Subcutaneous abdominal adipose tissue (tissue), 5 donors: ENCODE measurements around the gene TBX15.

Experiments
- H3K27ac ChIP-seq: one replicate; pipeline ENCODE4 v1.7.0; 2013; ENCODE audit warnings: low read depth, mild to moderate bottlenecking, inconsistent platforms, low read length, moderate library complexity
- H3K27me3 ChIP-seq, 5 donors: one replicate each; pipeline ENCODE4 v1.7.0; 2013; ENCODE audit warnings: low read length in 5 of 5, inconsistent platforms in 1 of 5; ENCODE audit not compliant: control insufficient read depth in 5 of 5, insufficient read depth in 4 of 5
- H3K36me3 ChIP-seq, 5 donors: one replicate each; pipeline ENCODE4 v1.7.0; 2013; ENCODE audit warnings: low read length in 5 of 5; ENCODE audit not compliant: control insufficient read depth in 5 of 5, insufficient read depth in 5 of 5
- H3K4me1 ChIP-seq, 5 donors: one replicate each; pipeline ENCODE4 v1.7.0; 2013; ENCODE audit warnings: low read length in 5 of 5, mild to moderate bottlenecking in 3 of 5, moderate library complexity in 1 of 5; ENCODE audit not compliant: control insufficient read depth in 5 of 5, insufficient read depth in 5 of 5
- H3K4me3 ChIP-seq, 5 donors: one replicate each; pipeline ENCODE4 v1.7.0; 2013; ENCODE audit warnings: low read length in 5 of 5, low read depth in 1 of 5
- H3K9ac ChIP-seq, 5 donors: one replicate each; pipeline ENCODE4 v1.7.0; 2013; ENCODE audit warnings: low read length in 5 of 5, mild to moderate bottlenecking in 4 of 5, moderate library complexity in 3 of 5
- H3K9me3 ChIP-seq, 5 donors: one replicate each; pipeline ENCODE4 v1.7.0; 2013; ENCODE audit warnings: low read length in 5 of 5; ENCODE audit not compliant: control insufficient read depth in 5 of 5
- donor health status: healthy.
- donor health status: healthy.
- donor health status: healthy.
- donor health status: healthy.
- donor health status: healthy.

The TBX15 gene

DNA sequence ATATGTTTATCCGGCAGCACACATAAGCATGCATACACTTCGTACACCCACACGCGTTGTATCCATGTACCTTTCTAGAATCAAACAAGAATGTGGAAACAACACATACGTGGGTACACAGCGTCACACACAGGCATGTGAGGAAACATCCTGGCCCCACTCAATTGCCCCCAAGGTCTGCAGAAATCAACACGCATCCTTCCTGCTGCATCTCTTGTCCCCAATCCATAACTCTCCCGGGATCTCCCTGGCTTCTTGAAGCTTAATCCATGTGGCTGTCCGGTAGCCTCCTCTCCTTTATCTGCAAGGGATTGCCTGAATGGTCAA is 5.5 kb upstream of the TBX15 start:
- Histone ChIP-seq H3K27ac (no peak overlapping the region), H3K9ac (no peak overlapping the region), H3K4me3 (no peak overlapping the region), H3K9me3 (no peaks in the 10 kb centered on the region), H3K4me1 (peaks cover 0 to 12% (median 2%) of the 10 kb centered on the region in 5 donors), H3K36me3 (no peaks in the 10 kb centered on the region), H3K27me3 (peaks cover 0 to 48% (median 27%) of the 10 kb centered on the region in 5 donors)

DNA sequence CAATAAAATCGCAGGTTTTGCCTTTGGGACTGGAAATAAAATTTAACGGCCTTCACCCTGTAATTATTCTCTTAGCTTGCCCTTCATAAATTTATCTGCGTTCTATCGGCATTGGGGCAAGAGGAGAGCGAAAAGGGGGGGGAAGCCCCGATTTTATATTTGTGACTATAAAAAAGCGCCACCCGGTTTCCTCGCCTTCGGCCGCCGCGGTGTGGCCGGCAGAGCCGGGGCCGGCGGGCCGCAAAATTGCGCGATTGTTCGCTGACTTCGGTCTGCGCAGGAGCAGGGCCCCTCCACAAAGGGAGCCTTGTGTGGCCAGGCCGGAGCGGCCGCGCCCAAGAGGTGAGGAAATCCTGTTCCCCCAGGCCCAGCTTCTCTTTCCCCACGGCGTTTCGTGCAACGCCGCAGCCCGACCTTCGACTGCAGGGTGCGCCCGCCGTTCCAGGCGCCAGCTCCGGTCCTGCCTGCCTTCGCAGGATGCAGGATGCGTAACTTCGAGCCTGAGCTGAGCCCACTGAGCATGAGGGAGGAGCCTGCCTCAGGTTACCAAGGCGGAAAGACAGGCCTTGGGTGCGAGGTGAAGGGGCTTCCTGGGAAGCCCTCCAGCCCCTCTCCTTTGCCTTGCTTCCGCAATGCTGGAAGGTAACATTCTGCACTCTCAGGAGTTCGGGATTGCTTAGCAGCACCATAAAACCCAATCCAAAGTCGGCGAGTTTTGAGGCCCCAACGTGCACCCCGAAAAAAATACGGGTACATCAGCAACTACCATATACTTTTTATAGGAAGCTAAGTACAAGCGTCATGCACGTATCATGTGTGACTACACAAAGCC is 4.9 kb upstream of the TBX15 start:
- H3K27me3 ChIP-seq = peaks cover 0 to 48% (median 26%) of the 10 kb centered on the region in 5 donors
- H3K9me3 ChIP-seq = no peaks in the 10 kb centered on the region
- H3K4me1 ChIP-seq = peaks cover 0 to 14% (median 8%) of the 10 kb centered on the region in 5 donors
- H3K9ac ChIP-seq = no peak overlapping the region
- H3K27ac ChIP-seq = no peak overlapping the region
- H3K4me3 ChIP-seq = no peak overlapping the region
- H3K36me3 ChIP-seq = no peaks in the 10 kb centered on the region

DNA sequence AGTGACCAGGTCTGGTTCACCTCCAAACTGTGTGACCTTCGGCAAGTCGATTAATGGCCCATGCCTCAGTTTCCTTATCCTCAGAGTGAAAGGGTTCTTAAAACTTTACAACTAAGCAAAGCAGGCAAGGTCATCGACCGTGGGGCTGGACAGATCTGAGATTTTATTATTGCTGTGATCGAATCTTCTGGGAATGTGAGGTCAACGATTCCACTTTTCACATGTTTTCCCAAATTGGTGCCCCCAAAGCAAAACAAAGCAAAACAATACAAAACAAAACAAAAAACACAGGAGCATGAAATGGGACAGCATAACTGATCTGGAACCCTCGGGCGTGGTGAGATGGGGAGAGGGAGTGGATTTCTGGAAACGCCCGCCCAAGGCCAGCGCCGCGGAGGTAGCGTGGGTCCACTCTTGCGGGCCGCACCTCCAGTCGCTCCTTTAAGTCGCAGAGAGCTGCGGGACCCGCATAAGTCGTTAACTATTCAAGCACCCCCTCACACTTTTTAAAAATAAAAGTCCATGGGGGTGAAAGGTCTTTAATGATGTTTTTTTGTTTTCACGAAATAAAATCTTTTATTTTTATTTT is 4.2 kb upstream of the TBX15 start:
- peaks cover 0 to 47% (median 26%) of the 10 kb centered on the region in 5 donors for H3K27me3 ChIP-seq
- H3K4me1 ChIP-seq = peaks cover 0 to 20% (median 15%) of the 10 kb centered on the region in 5 donors
- H3K27ac ChIP-seq = no peak overlapping the region
- no peak overlapping the region for H3K9ac ChIP-seq
- H3K36me3 ChIP-seq = no peaks in the 10 kb centered on the region
- no peak overlapping the region for H3K4me3 ChIP-seq
- no peaks in the 10 kb centered on the region for H3K9me3 ChIP-seq

DNA sequence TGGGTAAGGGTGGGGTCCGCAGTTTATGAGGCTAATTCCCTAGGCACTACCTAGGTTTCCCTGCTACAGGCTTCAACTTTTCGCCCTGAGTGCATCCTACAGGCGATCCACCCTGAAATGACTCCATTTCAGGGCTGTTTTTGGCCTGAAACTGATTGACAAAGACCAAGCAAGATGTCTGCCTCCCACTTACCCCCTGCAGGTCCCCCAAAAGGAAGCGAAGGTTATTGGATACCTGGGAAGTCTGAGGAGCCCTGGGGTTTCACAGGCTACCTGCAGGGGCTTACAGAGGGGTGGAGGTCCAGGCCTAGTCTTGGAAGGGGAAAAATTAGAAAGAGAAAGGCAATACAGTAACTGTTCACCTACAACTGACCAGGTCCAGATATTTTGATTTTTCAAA is 3.3 kb upstream of the TBX15 start:
- peaks cover 0 to 29% (median 23%) of the 10 kb centered on the region in 5 donors for H3K4me1 ChIP-seq
- H3K4me3 ChIP-seq = no peak overlapping the region
- peaks cover 0 to 52% (median 26%) of the 10 kb centered on the region in 5 donors for H3K27me3 ChIP-seq
- H3K9ac ChIP-seq = no peak overlapping the region
- H3K27ac ChIP-seq = no peak overlapping the region
- H3K9me3 ChIP-seq = no peaks in the 10 kb centered on the region
- H3K36me3 ChIP-seq = no peaks in the 10 kb centered on the region

DNA sequence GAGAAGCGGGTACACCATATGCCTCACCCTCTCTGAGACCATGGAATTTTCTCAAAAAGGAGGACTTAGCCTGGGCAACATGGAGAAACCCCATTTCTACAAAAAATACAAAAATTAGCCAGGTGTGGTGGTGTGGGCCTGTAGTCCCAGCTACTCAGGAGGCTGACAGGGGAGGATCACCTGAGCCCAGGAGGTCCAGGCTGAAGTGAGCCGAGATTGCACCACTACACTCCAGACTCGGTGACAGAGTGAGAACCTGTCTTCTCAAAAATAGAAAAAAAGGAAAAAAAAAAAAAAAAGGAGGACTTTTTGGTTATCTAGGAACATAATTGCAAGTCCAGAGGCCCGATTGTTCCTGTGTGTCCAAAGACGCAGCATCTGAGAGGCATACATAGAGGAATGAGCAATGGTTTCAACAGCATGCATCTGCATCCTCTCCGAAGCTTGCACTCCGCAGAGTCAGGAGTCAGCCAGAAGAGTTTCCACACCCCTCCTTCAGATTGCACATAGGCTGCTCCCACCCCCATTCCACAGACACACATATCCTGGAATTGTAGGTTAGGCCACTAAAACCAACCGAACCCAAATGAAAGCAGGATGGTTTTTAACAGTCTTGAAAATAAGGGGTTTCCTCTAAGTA is 2.5 kb upstream of the TBX15 start:
- H3K27me3 ChIP-seq = peaks cover 0 to 50% (median 32%) of the 10 kb centered on the region in 5 donors
- peaks cover 0 to 37% (median 31%) of the 10 kb centered on the region in 5 donors for H3K4me1 ChIP-seq
- H3K27ac ChIP-seq = no peak overlapping the region
- peak overlapping the region in 1 of 5 donors; percentile 13 for H3K9ac ChIP-seq
- no peak overlapping the region for H3K4me3 ChIP-seq
- no peaks in the 10 kb centered on the region for H3K36me3 ChIP-seq
- no peaks in the 10 kb centered on the region for H3K9me3 ChIP-seq

DNA sequence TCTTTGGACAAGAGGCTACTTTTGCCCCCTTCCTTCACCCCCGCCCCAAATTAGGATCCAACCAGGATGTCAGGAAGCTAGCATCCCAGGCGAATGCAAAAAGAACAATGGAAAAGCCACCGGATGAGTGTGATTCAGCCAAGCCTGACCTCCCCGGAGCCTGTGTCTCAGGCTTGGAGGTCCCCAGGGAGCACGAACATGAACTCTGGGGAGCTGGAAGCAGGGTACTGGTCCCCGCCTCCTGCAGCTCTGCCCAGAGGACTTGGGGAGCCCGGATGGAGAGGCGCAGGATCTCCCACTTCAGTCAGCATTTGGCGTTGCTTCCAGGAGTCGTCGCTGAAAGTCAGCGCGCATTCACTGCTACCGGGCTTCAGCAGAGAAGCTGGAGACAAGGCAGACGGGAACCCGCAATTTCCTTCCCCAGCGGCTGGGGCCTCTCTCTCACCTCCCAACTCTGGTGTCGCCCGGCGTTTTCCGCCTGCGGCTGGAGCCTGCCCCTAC is 1.8 kb upstream of the TBX15 start:
- H3K27ac ChIP-seq = peak overlapping the region; percentile 93
- H3K9ac ChIP-seq = no peak overlapping the region
- peak overlapping the region in 1 of 5 donors; percentile 17 for H3K4me3 ChIP-seq

DNA sequence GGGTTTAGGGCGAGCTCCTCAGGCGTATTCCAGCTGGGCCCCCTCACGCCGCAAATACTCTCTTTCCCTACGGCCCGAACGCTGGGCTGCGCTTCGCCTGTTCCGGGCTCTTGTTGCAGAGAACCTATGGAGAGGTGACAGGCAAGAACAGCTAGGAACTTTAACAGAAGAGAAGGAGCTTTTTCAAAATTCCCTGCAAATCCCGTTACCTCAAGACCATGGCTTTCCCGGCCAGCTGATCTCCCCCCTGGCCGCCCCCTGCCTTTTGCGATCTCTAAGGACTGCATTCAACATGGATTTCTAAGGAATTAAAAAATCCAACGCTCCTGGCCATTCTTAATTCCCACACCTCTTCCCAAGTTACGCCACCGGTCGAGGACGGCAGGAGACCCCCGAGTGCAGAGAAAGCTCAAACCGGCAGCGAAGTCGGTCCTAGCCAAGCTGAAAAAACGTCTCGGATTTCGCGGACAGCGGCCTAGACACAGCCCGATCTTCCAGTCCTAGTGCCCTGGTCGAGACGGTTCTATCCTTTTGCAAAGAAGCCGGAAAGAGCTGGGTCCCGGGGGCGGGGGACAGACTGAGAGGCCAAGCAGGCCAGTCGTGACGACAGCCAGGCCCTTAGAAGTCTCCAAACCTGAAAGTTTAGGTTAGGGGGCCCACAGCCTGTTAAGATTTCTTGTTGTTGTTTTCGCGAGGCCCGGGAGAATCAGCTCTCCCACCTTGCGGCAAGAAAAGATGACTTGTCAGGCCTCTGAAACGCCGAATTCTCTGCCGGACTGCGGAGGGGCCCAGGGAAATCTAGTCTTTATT is 1.1 kb upstream of the TBX15 start:
- Histone ChIP-seq H3K9ac (no peak overlapping the region), H3K27me3 (peaks cover 0 to 43% (median 26%) of the 10 kb centered on the region in 5 donors), H3K4me1 (peaks cover 0 to 51% (median 45%) of the 10 kb centered on the region in 5 donors), H3K4me3 (peak overlapping the region in 4 of 5 donors; percentile 9 to 88 (median 79)), H3K9me3 (no peaks in the 10 kb centered on the region), H3K27ac (peak overlapping the region; percentile 93), H3K36me3 (no peaks in the 10 kb centered on the region)

More for the DNA sequence above, 1.8 kb upstream of the TBX15 start:
- H3K27me3 ChIP-seq = peaks cover 0 to 50% (median 32%) of the 10 kb centered on the region in 5 donors
- H3K9me3 ChIP-seq = no peaks in the 10 kb centered on the region
- H3K4me1 ChIP-seq = peaks cover 0 to 44% (median 38%) of the 10 kb centered on the region in 5 donors
- H3K36me3 ChIP-seq = no peaks in the 10 kb centered on the region

DNA sequence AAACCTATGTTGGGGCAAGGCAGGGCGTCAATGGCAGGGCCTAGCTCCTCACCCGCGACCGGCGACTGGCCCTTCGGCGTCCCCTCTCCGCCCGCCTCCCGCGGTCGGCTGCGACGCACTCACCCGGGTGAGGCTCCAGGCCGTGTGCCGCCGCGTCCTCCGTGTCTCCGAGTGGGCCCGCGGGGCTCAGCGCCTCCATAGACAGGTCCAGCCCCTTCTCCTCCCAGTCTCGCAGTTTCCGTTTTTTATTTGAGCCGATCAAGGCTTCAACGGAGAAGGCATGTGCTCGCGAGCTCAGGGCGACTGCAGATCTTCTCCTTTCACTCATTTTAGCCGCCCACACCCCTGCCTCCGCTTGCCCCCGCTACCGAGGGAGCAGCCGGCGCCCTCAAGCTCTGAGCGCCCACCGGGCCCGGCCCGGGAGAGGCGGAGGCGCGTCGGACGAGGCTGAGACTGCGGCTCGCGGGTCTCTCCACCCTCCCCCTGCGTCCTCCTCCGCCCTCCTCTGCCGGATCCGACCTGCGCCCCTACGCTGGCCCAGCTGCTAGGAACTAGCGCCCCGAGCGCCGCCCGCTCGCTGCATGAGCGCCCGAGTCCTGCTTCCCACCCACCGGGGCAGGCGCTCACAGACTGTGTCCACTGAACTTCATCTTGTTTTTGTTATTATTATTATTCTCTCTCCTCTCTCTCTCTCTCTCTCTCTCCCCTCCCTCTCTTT is 516 bp downstream of the TBX15 start:
- peaks cover 4 to 64% (median 53%) of the 10 kb centered on the region in 5 donors for H3K4me1 ChIP-seq
- H3K9ac ChIP-seq = peak overlapping the region; percentile 72 to 96 (median 84)
- peaks cover 0 to 43% (median 23%) of the 10 kb centered on the region in 5 donors for H3K27me3 ChIP-seq
- H3K36me3 ChIP-seq = no peaks in the 10 kb centered on the region
- H3K4me3 ChIP-seq = peak overlapping the region; percentile 77 to 92 (median 88)
- peak overlapping the region; percentile 93 for H3K27ac ChIP-seq
- H3K9me3 ChIP-seq = no peaks in the 10 kb centered on the region
